B cell (primary cell): Measurements from ENCODE around the gene HDAC9. TPM values are rescaled to one million over a fixed set of nuclear protein-coding genes. Genes with fewer than 3 reads are reported as not detected.

ENCODE experiments used
- ATAC-seq: fragments of 200-7000 bp; cut with Tn5 transposase; one replicate; pipeline ENCODE4 v1.10.0; 2021; ENCODE audit warnings: low read depth, mild to moderate bottlenecking, moderate number of reproducible peaks, moderate library complexity
- CTCF ChIA-PET: fragments of 350-600 bp; sonication (Branson Sonifier 250); formaldehyde crosslinking; loops from one replicate; lab custom pipeline; 2021; ENCODE audit warnings: antibody characterized with exemption, inconsistent platforms; lab: Charles Lee
- POLR2A ChIA-PET: fragments of 350-600 bp; sonication (Branson Sonifier 250); formaldehyde crosslinking; loops from one replicate; lab custom pipeline; 2021; ENCODE audit warnings: antibody characterized with exemption; lab: Charles Lee
- DNase-seq: peaks from one replicate; pipeline ENCODE4 v3.0.0; 2013
- H2AFZ ChIP-seq: 2 replicates; pipeline ENCODE4 v1.6.1; 2012; ENCODE audit warnings: mild to moderate bottlenecking, low read depth, low read length; ENCODE audit not compliant: insufficient read depth, poor library complexity, severe bottlenecking
- H3K27ac ChIP-seq, 2 donors: 1 replicate in 1 of 2; 2 replicates in 1 of 2; pipeline ENCODE4 v1.5.1; 2012 to 2013; ENCODE audit warnings: low read length in 2 of 2, mild to moderate bottlenecking in 2 of 2, moderate library complexity in 1 of 2
- H3K27me3 ChIP-seq, 4 experiments: fragments of 200-600 bp in 1 of 4; sonication (generic) in 1 of 4; replicated peaks in 1 of 4; 1 replicate in 2 of 4; 2 replicates in 2 of 4; pipeline versions ENCODE4 v1.6.1 to v1.7.0; 2013 to 2016; ENCODE audit warnings: low read length in 3 of 4, mild to moderate bottlenecking in 2 of 4, mixed read lengths in 1 of 4, moderate library complexity in 1 of 4; ENCODE audit not compliant: insufficient read depth in 4 of 4, control insufficient read depth in 3 of 4; ENCODE audit errors: control extremely low read depth in 1 of 4
- H3K36me3 ChIP-seq, 2 experiments: replicated peaks in 1 of 2; 1 replicate in 1 of 2; 2 replicates in 1 of 2; pipeline versions ENCODE4 v1.6.1 to v1.7.1; 2013; ENCODE audit warnings: low read length in 1 of 2; ENCODE audit not compliant: insufficient read depth in 2 of 2, control insufficient read depth in 1 of 2; ENCODE audit errors: control extremely low read depth in 1 of 2, extremely low read depth in 1 of 2
- H3K4me1 ChIP-seq, 2 donors: fragments of 200-600 bp in 1 of 2; sonication (generic) in 1 of 2; 1 replicate in 1 of 2; 2 replicates in 1 of 2; pipeline versions ENCODE4 v1.5.1 to v1.6.1; 2013 to 2017; ENCODE audit warnings: low read length in 2 of 2; ENCODE audit not compliant: control insufficient read depth in 2 of 2, insufficient read depth in 2 of 2
- H3K4me2 ChIP-seq: replicated peaks from 2 replicates; pipeline ENCODE3; 2012; ENCODE audit warnings: mild to moderate bottlenecking, low read depth, low read length; ENCODE audit not compliant: poor library complexity, severe bottlenecking
- H3K4me3 ChIP-seq, 5 experiments: fragments of 200-600 bp in 1 of 5; sonication (generic) in 1 of 5; 1 replicate in 3 of 5; 2 replicates in 2 of 5; pipeline versions ENCODE4 v1.5.1 to v1.7.0; 2011 to 2016; ENCODE audit warnings: low read length in 4 of 5, mild to moderate bottlenecking in 4 of 5, low read depth in 2 of 5, control low read depth in 1 of 5, moderate library complexity in 1 of 5; ENCODE audit not compliant: insufficient read depth in 1 of 5; ENCODE audit errors: control extremely low read depth in 1 of 5, extremely low read depth in 1 of 5
- H3K79me2 ChIP-seq: fragments of 200-600 bp; sonication (generic); one replicate; pipeline ENCODE4 v1.6.0; 2016; ENCODE audit warnings: low read length; ENCODE audit not compliant: control insufficient read depth, insufficient read depth
- H3K9ac ChIP-seq: fragments of 200-600 bp; sonication (generic); 2 replicates; pipeline ENCODE4 v1.6.1; 2017; ENCODE audit warnings: mild to moderate bottlenecking, low read length, moderate library complexity
- H3K9me3 ChIP-seq, 3 donors: one replicate each; pipeline versions ENCODE4 v1.6.1 to v1.7.1; 2013; ENCODE audit warnings: low read length in 2 of 3; ENCODE audit not compliant: control insufficient read depth in 2 of 3, insufficient read depth in 1 of 3; ENCODE audit errors: control extremely low read depth in 1 of 3
- H4K20me1 ChIP-seq: 2 replicates; pipeline ENCODE4 v1.6.0; 2012; ENCODE audit warnings: mild to moderate bottlenecking, low read length; ENCODE audit not compliant: insufficient read depth, control insufficient read depth, poor library complexity, severe bottlenecking
- H3K27ac Mint-ChIP-seq: one replicate; pipeline ENCODE4 v1.8.0; 2021; ENCODE audit warnings: mixed read lengths
- H3K27me3 Mint-ChIP-seq: one replicate; pipeline ENCODE4 v1.8.0; 2021; ENCODE audit warnings: mixed read lengths
- H3K4me1 Mint-ChIP-seq: one replicate; pipeline ENCODE4 v1.8.0; 2021; ENCODE audit warnings: mixed read lengths
- H3K4me3 Mint-ChIP-seq: one replicate; pipeline ENCODE4 v1.8.0; 2021; ENCODE audit warnings: mixed read lengths
- H3K9me3 Mint-ChIP-seq: one replicate; pipeline ENCODE4 v1.8.0; 2022; ENCODE audit warnings: mixed read lengths; ENCODE audit not compliant: insufficient read depth
- EZH2 ChIP-seq: IDR thresholded peaks from 2 replicates; pipeline ENCODE4 v1.6.1; 2012; ENCODE audit warnings: borderline replicate concordance, low read depth, mild to moderate bottlenecking, moderate library complexity, low read length; ENCODE audit not compliant: insufficient read depth, poor library complexity, severe bottlenecking
- WGBS: methylation state at CpG from one replicate; pipeline ENCODE4 v1.1.5; 2013; ENCODE audit warnings: missing lambda C conversion rate; ENCODE audit not compliant: insufficient coverage; 5-methylcytosine and 5-hydroxymethylcytosine counted together
- intact Hi-C: fragments of 100-400 bp; cut with micrococcal nuclease; formaldehyde crosslinking; loops from one replicate; pipeline ENCODE4 v1.10.0; 2022
- polyA plus RNA-seq: library from polyadenylated mRNA; depleted of rRNA; stranded (reverse); fragments of >200 nt; gene quantifications from 2 replicates; pipeline ENCODE4 v1.2.3, GENCODE V29; 2012
- total RNA-seq, 2 donors: library from RNA; stranded (reverse); fragments of 120-200 nt in 1 of 2; gene quantifications; 1 replicate in 1 of 2; 2 replicates in 1 of 2; pipeline versions ENCODE4 v1.2.3 to v1.2.4, GENCODE V29; 2013 to 2022
- TF ChIP-seq, protein P1 (sequence below): fragments of 200-600 bp; IDR thresholded peaks from one replicate; pipeline ENCODE4 v1.8.0; 2022; ENCODE audit warnings: antibody characterized with exemption, mild to moderate bottlenecking

HDAC9 gene
- total and polyA plus RNA-seq, 2 donors (not counting 1 experiment from before 2014, with no cell fraction given) = 49.1 to 64.8 TPM

DNA sequence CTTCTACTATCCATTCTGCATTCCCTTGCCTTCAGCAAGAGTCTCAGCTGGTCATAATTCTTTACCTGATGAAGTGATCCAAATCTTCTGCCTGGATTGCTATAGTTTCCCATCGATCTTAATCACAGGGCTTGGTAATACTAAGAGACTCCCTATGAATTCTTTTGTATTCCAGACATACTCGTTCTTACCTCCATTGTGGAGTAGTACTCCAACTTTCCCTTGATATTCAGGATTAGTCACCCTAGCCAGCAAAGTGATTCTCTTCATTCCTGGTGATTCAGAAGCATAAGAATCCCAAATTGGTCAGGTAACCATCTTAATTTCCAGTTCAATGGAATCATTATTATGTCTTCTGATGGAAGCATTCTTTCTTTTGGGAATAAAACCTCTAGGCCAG, 525.2 kb downstream of the HDAC9 start:
- TF ChIP-seq, protein P1, sequence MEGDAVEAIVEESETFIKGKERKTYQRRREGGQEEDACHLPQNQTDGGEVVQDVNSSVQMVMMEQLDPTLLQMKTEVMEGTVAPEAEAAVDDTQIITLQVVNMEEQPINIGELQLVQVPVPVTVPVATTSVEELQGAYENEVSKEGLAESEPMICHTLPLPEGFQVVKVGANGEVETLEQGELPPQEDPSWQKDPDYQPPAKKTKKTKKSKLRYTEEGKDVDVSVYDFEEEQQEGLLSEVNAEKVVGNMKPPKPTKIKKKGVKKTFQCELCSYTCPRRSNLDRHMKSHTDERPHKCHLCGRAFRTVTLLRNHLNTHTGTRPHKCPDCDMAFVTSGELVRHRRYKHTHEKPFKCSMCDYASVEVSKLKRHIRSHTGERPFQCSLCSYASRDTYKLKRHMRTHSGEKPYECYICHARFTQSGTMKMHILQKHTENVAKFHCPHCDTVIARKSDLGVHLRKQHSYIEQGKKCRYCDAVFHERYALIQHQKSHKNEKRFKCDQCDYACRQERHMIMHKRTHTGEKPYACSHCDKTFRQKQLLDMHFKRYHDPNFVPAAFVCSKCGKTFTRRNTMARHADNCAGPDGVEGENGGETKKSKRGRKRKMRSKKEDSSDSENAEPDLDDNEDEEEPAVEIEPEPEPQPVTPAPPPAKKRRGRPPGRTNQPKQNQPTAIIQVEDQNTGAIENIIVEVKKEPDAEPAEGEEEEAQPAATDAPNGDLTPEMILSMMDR = no peak
- no peak for TF ChIP-seq EZH2
- no peak for ATAC-seq
- DNase-seq = no peak

GRCh38 chr7:19023477-19023876, 527.9 kb downstream of the HDAC9 start:
- no peak overlapping the region for H3K4me3 ChIP-seq
- ChIA-PET CTCF (no interaction called here), POLR2A (no interaction called here)
- no peaks in the 10 kb centered on the region for H3K9me3 ChIP-seq
- H3K4me1 ChIP-seq = no peaks in the 10 kb centered on the region
- H3K4me1 Mint-ChIP-seq = no peaks in the 10 kb centered on the region
- H3K27me3 ChIP-seq = no peaks in the 10 kb centered on the region
- H4K20me1 ChIP-seq = no peaks in the 10 kb centered on the region
- no peak overlapping the region for H3K27ac ChIP-seq
- H3K4me3 Mint-ChIP-seq = no peak overlapping the region
- no peak overlapping the region for H3K27ac Mint-ChIP-seq
- no peaks in the 10 kb centered on the region for H3K9me3 Mint-ChIP-seq
- ATAC-seq (no peak), DNase-seq (no peak)
- no peaks in the 10 kb centered on the region for H3K36me3 ChIP-seq
- no peaks in the 10 kb centered on the region for H3K79me2 ChIP-seq
- H2AFZ ChIP-seq = no peak overlapping the region
- H3K4me2 ChIP-seq = no peak overlapping the region
- WGBS = no CpG with 5 or more reads among the region's 3 CpGs
- TF ChIP-seq, protein P1 = no peak
- TF ChIP-seq EZH2 = no peak
- no peak overlapping the region for H3K9ac ChIP-seq
- peaks cover 1% of the 10 kb centered on the region for H3K27me3 Mint-ChIP-seq
- intact Hi-C loops = no loop called here

More for the DNA sequence above, 525.2 kb downstream of the HDAC9 start:
- H4K20me1 ChIP-seq = no peaks in the 10 kb centered on the region
- H2AFZ ChIP-seq = no peak overlapping the region
- H3K27me3 ChIP-seq = no peaks in the 10 kb centered on the region
- H3K9me3 ChIP-seq = peaks cover 0 to 5% (median 4%) of the 10 kb centered on the region in 3 donors
- Mint-ChIP-seq H3K9me3 (peaks cover 3% of the 10 kb centered on the region), H3K4me3 (no peak overlapping the region), H3K27ac (no peak overlapping the region), H3K27me3 (peaks cover 3% of the 10 kb centered on the region), H3K4me1 (no peaks in the 10 kb centered on the region)
- H3K4me2 ChIP-seq = no peak overlapping the region
- no peaks in the 10 kb centered on the region for H3K36me3 ChIP-seq
- H3K79me2 ChIP-seq = no peaks in the 10 kb centered on the region
- intact Hi-C loops = no loop called here
- 71% methylated on average over 1 of the region's 2 CpGs for WGBS
- H3K9ac ChIP-seq = no peak overlapping the region
- no peak overlapping the region for H3K4me3 ChIP-seq
- H3K27ac ChIP-seq = no peak overlapping the region
- CTCF ChIA-PET = no interaction called here
- POLR2A ChIA-PET = no interaction called here
- no peaks in the 10 kb centered on the region for H3K4me1 ChIP-seq
